ENCODE data around the gene ABCA1.

GRCh38 chr9:104927216-104927911 lies 591 bp downstream of the ABCA1 start:
- TF ChIP-seq, protein P1, sequence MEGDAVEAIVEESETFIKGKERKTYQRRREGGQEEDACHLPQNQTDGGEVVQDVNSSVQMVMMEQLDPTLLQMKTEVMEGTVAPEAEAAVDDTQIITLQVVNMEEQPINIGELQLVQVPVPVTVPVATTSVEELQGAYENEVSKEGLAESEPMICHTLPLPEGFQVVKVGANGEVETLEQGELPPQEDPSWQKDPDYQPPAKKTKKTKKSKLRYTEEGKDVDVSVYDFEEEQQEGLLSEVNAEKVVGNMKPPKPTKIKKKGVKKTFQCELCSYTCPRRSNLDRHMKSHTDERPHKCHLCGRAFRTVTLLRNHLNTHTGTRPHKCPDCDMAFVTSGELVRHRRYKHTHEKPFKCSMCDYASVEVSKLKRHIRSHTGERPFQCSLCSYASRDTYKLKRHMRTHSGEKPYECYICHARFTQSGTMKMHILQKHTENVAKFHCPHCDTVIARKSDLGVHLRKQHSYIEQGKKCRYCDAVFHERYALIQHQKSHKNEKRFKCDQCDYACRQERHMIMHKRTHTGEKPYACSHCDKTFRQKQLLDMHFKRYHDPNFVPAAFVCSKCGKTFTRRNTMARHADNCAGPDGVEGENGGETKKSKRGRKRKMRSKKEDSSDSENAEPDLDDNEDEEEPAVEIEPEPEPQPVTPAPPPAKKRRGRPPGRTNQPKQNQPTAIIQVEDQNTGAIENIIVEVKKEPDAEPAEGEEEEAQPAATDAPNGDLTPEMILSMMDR (IDR thresholded peaks at IDR 0.05) = no peak
- no peak for TF ChIP-seq POLR2A (IDR thresholded peaks at IDR 0.05)
- no peak for TF ChIP-seq POLR2AphosphoS5 (IDR thresholded peaks at IDR 0.05; ENCODE audit: insufficient read depth in 1 of 2, low read depth in 1 of 2)

Data from vagina (tissue), 2 donors.